Uterus (tissue), 4 donors: ENCODE results near the gene PDZK1IP1. TPM values are rescaled to one million over a fixed set of nuclear protein-coding genes. Genes with fewer than 3 reads are reported as not detected.
A peak's percentile ranks its signal among the peaks of the same experiment; 100 is the strongest.

ENCODE experiments used
- DNase-seq, 2 donors: peaks; one replicate each; pipeline ENCODE4 v3.0.0-alpha.2; 2019 to 2020
- H3K27ac ChIP-seq, 2 donors: fragments of 200-600 bp; sonication (generic); 1 replicate in 1 of 2; 2 replicates in 1 of 2; pipeline ENCODE4 v1.5.1; 2016 to 2018
- H3K27me3 ChIP-seq, 2 donors: fragments of 200-600 bp; sonication (generic); one replicate each; pipeline ENCODE4 v1.5.1; 2018 to 2019; ENCODE audit warnings: control low read depth in 1 of 2
- H3K36me3 ChIP-seq, 2 donors: fragments of 200-600 bp; sonication (generic); one replicate each; pipeline ENCODE4 v1.5.1; 2019; ENCODE audit warnings: control low read depth in 1 of 2
- H3K4me1 ChIP-seq, 2 donors: fragments of 200-600 bp; sonication (generic); one replicate each; pipeline ENCODE4 v1.5.1; 2018 to 2019; ENCODE audit warnings: control low read depth in 1 of 2
- H3K4me3 ChIP-seq, 2 donors: fragments of 200-600 bp; sonication (generic); 1 replicate in 1 of 2; 2 replicates in 1 of 2; pipeline ENCODE4 v1.5.1; 2018 to 2019; ENCODE audit warnings: mild to moderate bottlenecking in 1 of 2
- H3K9me3 ChIP-seq, 2 donors: fragments of 200-600 bp; sonication (generic); one replicate each; pipeline ENCODE4 v1.5.1; 2019; ENCODE audit warnings: control low read depth in 1 of 2
- CTCF ChIP-seq, 4 experiments: fragments of 200-600 bp in 2 of 4; fragments of 450-650 bp in 2 of 4; sonication (generic) in 2 of 4; IDR thresholded peaks; one replicate each; pipeline ENCODE4 v1.5.1; 2016 to 2019; ENCODE audit warnings: antibody characterized with exemption in 4 of 4, mild to moderate bottlenecking in 2 of 4, moderate library complexity in 1 of 4
- POLR2A ChIP-seq, 2 donors: fragments of 450-650 bp; IDR thresholded peaks; one replicate each; pipeline ENCODE4 v1.6.1; 2016; ENCODE audit warnings: antibody characterized with exemption in 2 of 2, mild to moderate bottlenecking in 1 of 2, moderate library complexity in 1 of 2
- intact Hi-C: fragments of 100-400 bp; cut with DNase I; formaldehyde crosslinking; loops from one replicate; pipeline ENCODE4 v1.15.1; 2023; ENCODE audit warnings: low total_unique reads
- total RNA-seq, 4 donors: library from RNA; depleted of rRNA in 3 of 4; stranded (reverse); fragments of >200 nt in 3 of 4; gene quantifications; one replicate each; pipeline versions ENCODE4 v1.1.0 to v1.2.4, GENCODE V29; 2014 to 2023
- donor health status: DM: yes; HTN: yes; CAD: no.

PDZK1IP1 gene
- total RNA-seq, 4 donors from 2014 or later: 0.48 TPM; not detected in 3

- Histone ChIP-seq H3K4me3 (no peak overlapping the region), H3K27ac (peak overlapping the region; percentile 29 to 44), H3K36me3 (no peaks in the 10 kb centered on the region), H3K27me3 (no peaks in the 10 kb centered on the region), H3K9me3 (no peaks in the 10 kb centered on the region), H3K4me1 (no peaks in the 10 kb centered on the region)
- no peak for TF ChIP-seq CTCF (IDR thresholded peaks at IDR 0.05)
- TF ChIP-seq POLR2A (IDR thresholded peaks at IDR 0.05): peak; percentile 11 to 45
- DNase-seq: no peak
- intact Hi-C loops: no loop called here
Observed at GRCh38 chr1:47211796-47212269, 22.0 kb upstream of the PDZK1IP1 start.

DNA sequence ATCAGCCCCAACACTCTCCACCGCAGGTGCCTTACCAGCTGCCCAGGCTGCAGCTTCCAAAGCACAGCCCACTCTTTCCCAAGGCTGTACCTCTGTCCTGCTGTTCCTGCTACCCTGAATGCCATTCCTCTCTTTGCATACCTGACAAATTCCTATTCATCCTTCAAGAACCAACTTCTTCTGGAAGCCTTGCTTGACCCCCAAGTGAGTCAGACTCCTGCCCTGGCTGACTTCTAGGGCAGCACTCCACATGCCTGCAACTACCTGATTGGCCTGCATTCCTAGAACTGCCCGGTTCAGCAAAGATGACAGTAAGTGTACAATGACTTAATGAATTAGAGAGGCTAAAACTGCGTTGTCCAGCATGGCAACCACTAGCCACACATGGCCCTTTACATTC is 20.8 kb upstream of the PDZK1IP1 start:
- no peak overlapping the region for H3K4me3 ChIP-seq
- no peaks in the 10 kb centered on the region for H3K4me1 ChIP-seq
- no peak for DNase-seq
- H3K27ac ChIP-seq: no peak overlapping the region
- TF ChIP-seq POLR2A (IDR thresholded peaks at IDR 0.05): no peak
- no peak for TF ChIP-seq CTCF (IDR thresholded peaks at IDR 0.05)
- H3K9me3 ChIP-seq: no peaks in the 10 kb centered on the region
- H3K36me3 ChIP-seq: no peaks in the 10 kb centered on the region
- intact Hi-C loops: no loop called here
- no peaks in the 10 kb centered on the region for H3K27me3 ChIP-seq

DNA sequence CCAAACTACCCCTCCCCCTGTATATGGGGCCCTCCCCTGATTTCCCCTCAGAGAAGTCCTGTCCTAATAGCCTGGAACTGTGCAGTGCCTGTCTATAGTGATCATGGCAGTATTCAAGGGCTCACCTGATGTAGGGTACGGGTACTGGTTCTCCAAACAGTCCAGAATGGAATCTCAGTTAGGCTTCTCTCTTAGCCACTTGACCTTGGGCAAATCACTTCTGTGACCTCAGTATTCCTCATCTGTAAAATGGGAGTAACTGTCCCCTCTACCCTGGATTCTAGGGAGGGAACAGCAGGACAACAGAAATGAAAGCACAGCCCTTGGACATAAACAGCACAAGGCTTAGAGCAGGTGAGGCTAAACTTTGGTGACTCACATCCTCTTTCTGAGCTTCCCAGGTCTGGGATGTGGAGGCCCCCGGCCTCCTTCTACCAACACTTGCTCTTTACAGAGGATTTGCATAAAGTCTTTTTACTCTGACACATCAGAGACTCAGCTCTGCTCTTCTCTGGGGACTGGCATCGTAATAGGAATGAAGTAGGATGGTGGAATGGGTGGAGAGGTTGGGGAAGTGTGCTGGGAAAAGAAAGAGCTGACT is 20.0 kb upstream of the PDZK1IP1 start:
- DNase-seq: no peak
- no peaks in the 10 kb centered on the region for H3K36me3 ChIP-seq

GRCh38 chr1:47209091-47209490 is 19.3 kb upstream of the PDZK1IP1 start:
- H3K36me3 ChIP-seq: no peaks in the 10 kb centered on the region
- no peaks in the 10 kb centered on the region for H3K9me3 ChIP-seq
- TF ChIP-seq POLR2A (IDR thresholded peaks at IDR 0.05) (no peak), CTCF (IDR thresholded peaks at IDR 0.05) (no peak)
- intact Hi-C loops: no loop called here
- no peak overlapping the region for H3K27ac ChIP-seq
- no peak overlapping the region for H3K4me3 ChIP-seq
- H3K27me3 ChIP-seq: no peaks in the 10 kb centered on the region
- DNase-seq: no peak
- no peaks in the 10 kb centered on the region for H3K4me1 ChIP-seq

More for the DNA sequence above, 20.0 kb upstream of the PDZK1IP1 start:
- intact Hi-C loops: no loop called here
- Histone ChIP-seq H3K27me3 (no peaks in the 10 kb centered on the region), H3K9me3 (no peaks in the 10 kb centered on the region), H3K27ac (no peak overlapping the region), H3K4me1 (no peaks in the 10 kb centered on the region), H3K4me3 (no peak overlapping the region)
- TF ChIP-seq CTCF (IDR thresholded peaks at IDR 0.05): no peak
- TF ChIP-seq POLR2A (IDR thresholded peaks at IDR 0.05): no peak

- no peaks in the 10 kb centered on the region for H3K36me3 ChIP-seq
- no peak overlapping the region for H3K4me3 ChIP-seq
- intact Hi-C loops: no loop called here
- DNase-seq: no peak
- no peaks in the 10 kb centered on the region for H3K27me3 ChIP-seq
- TF ChIP-seq CTCF (IDR thresholded peaks at IDR 0.05) (no peak), POLR2A (IDR thresholded peaks at IDR 0.05) (no peak)
- no peaks in the 10 kb centered on the region for H3K4me1 ChIP-seq
- H3K27ac ChIP-seq: no peak overlapping the region
- H3K9me3 ChIP-seq: no peaks in the 10 kb centered on the region
Observed at GRCh38 chr1:47208374-47208850, 18.6 kb upstream of the PDZK1IP1 start.
